GM19238 (cell line): ENCODE measurements around the gene ZDHHC6.
"Not testable (repeated sequence)": the region's sequence is repeated elsewhere in the genome, so short reads cannot be mapped to it uniquely, and the experiment has no call there.

ENCODE experiments used
- DNase-seq: peaks from one replicate; pipeline ENCODE4 v3.0.0; 2011; ENCODE audit warnings: low spot score; ENCODE audit not compliant: insufficient read length

The ZDHHC6 gene

DNA sequence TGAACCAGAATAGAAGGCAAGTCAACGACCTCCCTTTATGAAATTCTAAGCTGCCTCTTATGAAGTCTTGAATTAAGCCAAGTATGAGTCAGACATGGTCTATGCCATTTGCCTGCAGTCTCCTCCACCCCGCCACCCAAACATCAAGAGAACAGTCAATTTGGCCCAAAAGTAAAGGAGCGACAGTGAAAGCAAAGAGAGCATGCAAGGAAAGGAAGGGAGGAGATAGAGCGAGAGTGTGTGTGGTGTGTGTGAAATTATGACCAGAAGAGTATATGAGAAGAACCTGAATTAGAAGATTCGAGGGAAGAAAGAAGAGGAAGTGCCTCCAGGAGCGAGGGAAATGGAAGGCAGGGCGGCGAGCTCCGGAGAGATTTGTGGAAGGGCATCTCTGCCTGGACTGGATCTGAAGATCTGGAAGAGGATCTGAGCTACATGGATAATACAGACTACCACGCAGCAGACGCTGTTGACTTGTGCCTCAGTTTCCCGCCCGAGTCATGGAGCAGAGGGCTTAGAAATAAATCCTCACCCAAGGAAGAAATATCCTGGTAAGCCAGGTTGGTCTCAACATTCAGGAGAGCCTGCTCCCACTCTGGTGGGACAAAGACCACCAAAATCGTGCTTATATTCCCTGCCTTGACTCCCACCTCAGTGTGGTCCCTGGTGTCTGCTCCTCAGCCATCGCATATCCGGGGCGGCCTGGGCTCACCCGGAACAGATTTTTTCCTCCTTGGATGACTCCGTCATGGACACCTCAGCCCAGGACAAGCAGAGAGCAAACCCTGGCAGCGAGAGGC, 459 bp downstream of the ZDHHC6 start:
- DNase-seq, result no peak

DNA sequence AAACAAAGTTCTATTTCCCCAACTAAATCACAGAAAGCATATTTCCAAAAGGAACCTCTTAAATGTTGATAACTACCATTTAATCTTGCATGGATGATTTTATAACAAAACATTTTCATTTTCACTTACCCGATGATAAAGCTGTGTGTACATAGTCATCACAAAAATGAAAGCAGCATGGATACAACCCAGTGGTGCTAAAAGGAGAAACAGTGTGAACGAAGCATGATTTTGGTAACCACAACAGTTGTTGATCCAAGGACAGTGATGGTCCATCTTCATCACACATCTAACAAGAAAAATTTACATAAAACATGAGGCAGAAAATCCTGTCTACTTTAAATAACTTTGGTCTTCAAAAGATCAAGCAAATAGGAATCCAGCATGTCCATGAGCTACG, 4.7 kb downstream of the ZDHHC6 start:
- DNase-seq, result no peak

DNA sequence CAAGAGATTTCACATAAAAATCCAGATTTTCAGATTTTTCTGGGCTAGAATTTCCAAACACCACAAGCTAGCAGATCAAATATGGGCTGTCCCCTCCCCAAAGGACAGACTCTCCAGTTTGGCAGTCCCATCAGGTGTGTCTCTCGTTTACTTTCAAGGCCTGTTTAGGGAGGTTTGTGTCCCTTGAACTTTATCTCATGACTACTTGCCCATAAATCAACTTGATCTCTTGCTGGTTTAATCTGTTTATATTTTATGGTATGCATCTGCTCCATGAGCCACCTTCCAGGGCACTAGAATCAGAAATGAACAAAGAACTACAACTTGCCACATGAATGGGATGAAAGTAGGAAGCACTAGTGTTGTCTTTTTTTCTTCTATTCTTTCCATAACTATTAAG, 5.2 kb downstream of the ZDHHC6 start:
- no peak for DNase-seq

GRCh38 chr10:112438356-112438755, 8.4 kb downstream of the ZDHHC6 start:
- no peak for DNase-seq

- no peak for DNase-seq
Observed at GRCh38 chr10:112434988-112435619, 11.6 kb downstream of the ZDHHC6 start.

DNA sequence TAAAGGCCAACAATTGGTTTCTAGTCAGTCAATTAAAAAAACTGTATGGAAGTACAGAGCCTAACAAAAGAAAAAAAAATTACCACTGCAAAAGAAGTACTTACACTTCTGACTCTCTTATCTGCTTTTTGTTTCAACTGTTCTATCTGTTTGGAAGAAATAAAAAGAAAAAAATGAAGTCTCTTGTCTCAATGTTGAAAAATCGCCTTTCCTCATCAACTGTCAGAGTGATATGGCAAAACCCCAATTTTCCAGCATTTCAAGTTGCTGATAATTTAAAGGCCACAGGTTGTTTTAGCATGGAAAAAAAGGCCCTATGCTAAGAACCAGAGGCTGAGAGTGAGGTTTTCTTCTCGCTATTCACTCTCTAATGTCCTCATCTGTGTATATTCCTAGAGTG, 13.6 kb downstream of the ZDHHC6 start:
- DNase-seq, result no peak

DNA sequence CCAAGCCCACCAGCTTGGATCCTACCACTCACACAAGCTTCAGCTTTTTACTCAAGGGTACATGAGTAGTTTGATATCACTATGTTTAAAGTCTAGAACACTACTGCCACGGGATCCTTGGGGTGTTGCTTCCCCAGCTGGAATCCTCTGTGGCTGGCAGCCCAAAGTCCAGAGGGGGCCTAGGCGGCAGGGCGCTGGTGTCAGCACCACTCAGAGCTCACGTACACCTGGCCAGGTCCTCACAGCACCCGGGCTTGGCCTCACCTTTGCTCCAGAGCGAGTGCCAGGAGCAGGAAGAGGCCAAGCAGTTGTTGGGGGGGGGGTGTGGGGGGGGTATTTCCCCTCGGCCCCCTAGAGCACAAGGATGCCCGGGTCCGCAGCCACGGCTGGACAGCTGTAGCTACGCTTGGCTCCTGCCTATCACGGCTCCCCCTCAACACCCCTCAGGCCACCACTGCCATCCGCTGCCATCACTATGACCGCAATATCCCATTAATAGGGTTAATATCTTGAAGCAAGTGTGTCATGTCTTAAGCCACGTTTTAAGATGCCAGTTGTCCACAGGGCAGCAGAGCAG, 17.0 kb downstream of the ZDHHC6 start:
- no peak for DNase-seq

GRCh38 chr10:112429147-112429546, 17.6 kb downstream of the ZDHHC6 start:
- DNase-seq, result no peak

GRCh38 chr10:112426111-112426510, 20.6 kb downstream of the ZDHHC6 start:
- no peak for DNase-seq

DNA sequence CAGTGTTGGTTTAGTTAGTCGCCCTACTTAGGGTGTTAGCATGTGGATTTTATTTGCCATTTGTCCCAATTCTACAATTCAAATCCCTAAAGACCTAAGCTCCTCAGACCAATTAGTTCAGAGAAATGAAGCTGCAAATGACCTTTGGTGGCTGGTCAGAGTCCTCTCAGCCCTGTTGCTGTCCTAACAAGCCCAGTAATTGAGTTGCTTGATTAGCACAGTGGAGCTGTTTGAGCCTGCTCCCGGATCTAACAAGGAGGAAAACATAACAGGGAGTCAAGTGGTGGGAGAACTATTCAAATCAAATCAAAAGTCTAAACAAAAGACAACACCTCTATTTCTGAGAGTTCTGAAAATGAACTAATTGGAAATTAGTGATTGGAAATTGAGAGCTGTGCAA, 22.1 kb downstream of the ZDHHC6 start:
- DNase-seq, result no peak

DNA sequence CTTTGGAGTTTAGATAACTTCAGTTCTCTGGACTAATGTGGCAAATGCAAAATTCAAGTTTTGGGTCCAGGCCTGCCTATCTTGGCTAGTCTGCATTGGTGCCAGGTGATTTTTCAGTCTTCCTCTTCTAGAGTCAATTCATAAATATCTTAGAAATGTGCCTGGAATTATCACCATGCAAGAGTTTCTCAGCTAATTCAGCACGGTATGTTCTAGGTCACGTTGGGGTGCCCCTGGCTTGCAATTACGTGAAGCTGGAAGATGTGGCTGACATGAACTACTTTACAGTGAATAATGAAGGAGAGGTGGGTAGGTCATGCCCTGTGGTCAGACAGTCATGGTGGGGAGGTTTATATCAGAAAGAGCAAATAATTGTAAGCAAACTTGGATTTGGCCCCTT, 25.0 kb downstream of the ZDHHC6 start:
- no peak for DNase-seq

DNA sequence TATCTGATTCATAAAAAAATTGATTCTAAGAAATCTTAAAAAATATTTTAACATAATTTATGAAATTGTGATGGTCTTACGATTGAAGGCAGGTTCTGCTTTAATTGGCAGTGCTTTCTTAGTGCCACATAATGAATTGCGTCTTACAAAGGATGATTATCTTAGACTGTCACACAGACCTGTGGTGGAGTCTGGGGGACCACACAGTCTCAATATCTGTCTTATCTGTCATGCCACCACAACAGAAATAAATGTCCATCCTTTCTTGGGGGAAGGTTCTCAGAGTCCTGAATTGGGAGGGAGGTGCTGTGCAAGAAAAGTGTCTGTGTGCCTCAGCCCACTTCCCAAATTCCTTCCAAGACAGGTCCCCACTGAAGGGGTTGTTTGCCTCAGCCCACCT, 34.0 kb downstream of the ZDHHC6 start:
- DNase-seq, result no peak

GRCh38 chr10:112409755-112410154, 37.0 kb downstream of the ZDHHC6 start:
- DNase-seq, result no peak

- no peak for DNase-seq
Observed at GRCh38 chr10:112409299-112409698, 37.4 kb downstream of the ZDHHC6 start.

DNA sequence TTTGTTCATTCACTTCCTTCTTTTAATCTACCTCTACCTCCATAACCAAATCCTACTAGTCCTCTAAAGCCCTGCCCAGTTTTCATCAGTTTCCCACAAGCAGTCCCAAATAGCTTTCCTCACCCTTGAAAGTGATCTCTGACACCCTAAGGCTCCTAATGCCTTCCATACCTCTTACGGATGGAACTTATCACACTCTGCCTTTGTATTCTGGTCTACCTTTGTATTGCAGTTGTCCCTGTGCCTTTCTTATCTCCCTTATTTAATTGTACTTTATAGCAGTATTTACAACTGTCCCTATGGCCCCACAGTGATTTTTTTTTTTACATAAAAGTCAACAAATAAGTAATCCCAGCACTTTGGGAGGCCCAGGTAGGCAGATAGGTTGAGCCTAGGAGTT, 39.0 kb downstream of the ZDHHC6 start:
- no peak for DNase-seq

DNA sequence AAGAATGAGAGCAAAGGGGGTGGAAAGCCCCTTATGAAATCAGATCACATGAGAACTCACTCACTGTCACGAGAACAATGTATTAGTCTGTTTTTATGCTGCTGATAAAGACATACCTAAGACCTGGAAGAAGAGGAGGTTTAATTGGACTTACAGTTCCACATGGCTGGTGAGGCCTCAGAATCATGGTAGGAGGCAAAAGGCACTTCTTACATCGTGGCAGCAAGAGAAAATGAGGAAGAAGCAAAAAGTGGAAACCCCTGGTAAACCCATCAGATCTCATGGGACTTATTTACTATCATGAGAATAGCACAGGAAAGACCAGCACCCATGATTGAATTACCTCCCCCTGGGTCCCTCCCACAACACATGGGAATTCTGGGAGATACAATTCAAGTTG, 39.9 kb downstream of the ZDHHC6 start:
- DNase-seq, result not testable (repeated sequence)

GRCh38 chr10:112404617-112405016, 42.1 kb downstream of the ZDHHC6 start:
- no peak for DNase-seq

- DNase-seq, result no peak
Observed at GRCh38 chr10:112402917-112403316, 43.8 kb downstream of the ZDHHC6 start.

GRCh38 chr10:112397592-112397991, 49.1 kb downstream of the ZDHHC6 start:
- DNase-seq, result no peak

DNA sequence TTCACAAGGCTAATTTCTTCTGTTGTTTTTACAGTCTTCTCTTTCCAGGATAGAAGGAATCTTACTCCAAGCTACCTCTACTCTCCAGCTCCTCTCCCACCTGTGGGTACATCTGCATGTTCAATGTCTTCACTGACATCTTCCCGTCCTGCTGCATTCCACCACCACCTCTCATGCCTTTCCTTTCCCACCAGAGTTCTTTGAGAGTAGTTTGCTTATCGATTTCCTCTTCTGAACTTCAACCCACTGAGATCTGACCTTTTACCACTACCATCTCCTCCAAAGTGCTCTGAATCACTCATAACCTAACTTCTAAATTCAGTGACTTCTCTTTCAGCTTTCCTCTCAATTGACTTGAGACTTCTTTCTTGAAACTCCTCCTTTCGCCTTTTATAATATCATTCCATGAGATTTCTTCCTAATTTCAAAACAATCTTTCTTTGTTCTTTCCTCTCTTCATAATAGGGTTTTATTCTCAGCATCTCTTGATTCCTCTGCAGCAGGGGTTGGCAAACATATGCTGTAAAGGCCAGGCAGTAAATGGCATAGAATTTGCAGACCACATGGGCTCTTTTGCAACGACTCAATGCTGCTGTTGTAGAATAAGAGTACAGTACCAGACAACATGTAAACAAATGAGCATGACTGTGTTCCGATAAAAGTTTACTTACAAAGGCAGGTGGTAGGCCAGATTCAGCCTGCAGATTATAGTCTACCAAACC, 50.7 kb downstream of the ZDHHC6 start:
- DNase-seq, result no peak

DNA sequence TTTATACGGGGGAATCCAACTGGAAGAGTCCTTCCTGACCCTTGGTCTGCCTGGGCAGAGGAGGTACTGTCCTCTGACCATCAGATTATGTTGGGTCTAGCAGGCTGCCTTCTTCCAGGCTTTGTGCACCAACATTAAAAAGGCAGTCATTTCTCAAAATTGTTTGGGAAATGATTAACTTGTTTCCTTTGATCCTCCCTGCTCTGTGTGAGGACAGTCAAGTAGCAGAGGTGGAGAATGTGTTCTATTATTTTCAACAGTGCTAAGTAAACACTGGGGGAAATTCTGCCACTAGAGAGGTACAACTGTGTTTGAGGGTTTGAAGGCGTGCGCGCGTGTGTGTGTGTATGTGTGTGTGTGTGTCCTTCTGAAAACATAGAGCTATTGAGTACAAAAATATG, 52.2 kb downstream of the ZDHHC6 start:
- DNase-seq, result no peak

- DNase-seq, result no peak
Observed at GRCh38 chr10:112393827-112394226, 52.9 kb downstream of the ZDHHC6 start.
